Measurements from ENCODE around the gene C1QB.

Gene C1QB

DNA sequence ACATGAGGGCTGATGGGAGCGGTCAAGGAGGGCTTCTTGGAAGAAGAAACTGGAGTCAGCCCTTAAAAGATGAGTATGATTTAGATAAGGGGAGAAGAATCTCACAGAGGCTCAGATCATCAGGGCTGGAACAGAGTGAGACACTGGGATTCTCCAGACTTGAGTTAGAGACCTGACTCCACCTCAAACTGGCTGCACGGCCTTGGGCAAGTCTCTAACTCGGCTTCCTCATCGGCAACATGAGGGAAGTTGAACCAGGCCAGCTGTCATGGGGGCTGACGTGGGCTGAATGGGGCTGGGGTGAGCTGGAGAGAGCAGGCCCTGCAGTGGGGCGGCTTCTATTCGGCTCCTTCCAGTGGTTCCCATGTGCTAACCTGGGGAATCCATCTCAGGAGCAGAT, 7.1 kb upstream of the C1QB start:
- Histone ChIP-seq H3K27ac (ENCODE audit: low read length) (no peak overlapping the region), H3K4me3 (ENCODE audit: low read length) (no peak overlapping the region), H3K27me3 (ENCODE audit: low read depth, low read length) (no peaks in the 10 kb centered on the region), H3K4me2 (ENCODE audit: low read length) (no peak overlapping the region), H3K79me2 (ENCODE audit: low read length) (no peaks in the 10 kb centered on the region), H4K20me1 (ENCODE audit: insufficient read depth, low read length) (no peaks in the 10 kb centered on the region), H3K36me3 (replicated peaks; ENCODE audit: low read depth, low read length) (no peaks in the 10 kb centered on the region), H3K9me3 (ENCODE audit: insufficient read depth, low read length) (no peaks in the 10 kb centered on the region), H3K9ac (ENCODE audit: low read length) (no peak overlapping the region), H3K4me1 (ENCODE audit: low read length) (peaks cover 6% of the 10 kb centered on the region; the same call in 1 of the 2 replicates), H2AFZ (ENCODE audit: low read depth, low read length) (no peak overlapping the region)
- TF ChIP-seq CTCF (IDR thresholded peaks at IDR 0.05; ENCODE audit: low read depth, low read length) (no peak), EZH2phosphoT487 (IDR thresholded peaks at IDR 0.05; ENCODE audit: low read depth) (no peak)

GRCh38 chr1:22646384-22646783, 6.7 kb upstream of the C1QB start:
- H3K4me3 ChIP-seq (ENCODE audit: low read length): no peak overlapping the region
- no peaks in the 10 kb centered on the region for H3K9me3 ChIP-seq (ENCODE audit: insufficient read depth, low read length)
- no peaks in the 10 kb centered on the region for H4K20me1 ChIP-seq (ENCODE audit: insufficient read depth, low read length)
- TF ChIP-seq EZH2phosphoT487 (IDR thresholded peaks at IDR 0.05; ENCODE audit: low read depth) (no peak), CTCF (IDR thresholded peaks at IDR 0.05; ENCODE audit: low read depth, low read length) (no peak)
- no peak overlapping the region for H3K4me2 ChIP-seq (ENCODE audit: low read length)
- H3K9ac ChIP-seq (ENCODE audit: low read length): no peak overlapping the region
- H3K27me3 ChIP-seq (ENCODE audit: low read depth, low read length): no peaks in the 10 kb centered on the region
- peaks cover 11% of the 10 kb centered on the region; the same call in 1 of the 2 replicates for H3K4me1 ChIP-seq (ENCODE audit: low read length)
- H3K36me3 ChIP-seq (replicated peaks; ENCODE audit: low read depth, low read length): no peaks in the 10 kb centered on the region
- H3K79me2 ChIP-seq (ENCODE audit: low read length): no peaks in the 10 kb centered on the region
- no peak overlapping the region for H3K27ac ChIP-seq (ENCODE audit: low read length)
- H2AFZ ChIP-seq (ENCODE audit: low read depth, low read length): no peak overlapping the region

GRCh38 chr1:22650089-22650693, 2.8 kb upstream of the C1QB start:
- Histone ChIP-seq H3K4me1 (ENCODE audit: low read length) (peaks cover 35% of the 10 kb centered on the region), H3K36me3 (replicated peaks; ENCODE audit: low read depth, low read length) (no peaks in the 10 kb centered on the region), H3K79me2 (ENCODE audit: low read length) (no peaks in the 10 kb centered on the region), H3K27ac (ENCODE audit: low read length) (no peak overlapping the region), H3K4me3 (ENCODE audit: low read length) (no peak overlapping the region), H3K27me3 (ENCODE audit: low read depth, low read length) (peaks cover 9% of the 10 kb centered on the region; the same call in 1 of the 2 replicates), H3K4me2 (ENCODE audit: low read length) (no peak overlapping the region), H4K20me1 (ENCODE audit: insufficient read depth, low read length) (no peaks in the 10 kb centered on the region), H2AFZ (ENCODE audit: low read depth, low read length) (no peak overlapping the region), H3K9me3 (ENCODE audit: insufficient read depth, low read length) (no peaks in the 10 kb centered on the region), H3K9ac (ENCODE audit: low read length) (no peak overlapping the region)
- TF ChIP-seq EZH2phosphoT487 (IDR thresholded peaks at IDR 0.05; ENCODE audit: low read depth) (no peak), CTCF (IDR thresholded peaks at IDR 0.05; ENCODE audit: low read depth, low read length) (no peak)

- Histone ChIP-seq H3K79me2 (ENCODE audit: low read length) (no peaks in the 10 kb centered on the region), H3K9me3 (ENCODE audit: insufficient read depth, low read length) (no peaks in the 10 kb centered on the region), H3K9ac (ENCODE audit: low read length) (peak overlapping the region; percentile 62), H4K20me1 (ENCODE audit: insufficient read depth, low read length) (no peaks in the 10 kb centered on the region), H3K27me3 (ENCODE audit: low read depth, low read length) (peaks cover 24% of the 10 kb centered on the region), H3K4me3 (ENCODE audit: low read length) (peak overlapping the region; percentile 59), H3K27ac (ENCODE audit: low read length) (peak overlapping the region; percentile 73), H3K4me2 (ENCODE audit: low read length) (peak overlapping the region; percentile 81), H3K4me1 (ENCODE audit: low read length) (peaks cover 35% of the 10 kb centered on the region), H3K36me3 (replicated peaks; ENCODE audit: low read depth, low read length) (no peaks in the 10 kb centered on the region), H2AFZ (ENCODE audit: low read depth, low read length) (peak overlapping the region; percentile 40; the same call in 1 of the 2 replicates)
- TF ChIP-seq EZH2phosphoT487 (IDR thresholded peaks at IDR 0.05; ENCODE audit: low read depth) (no peak), CTCF (IDR thresholded peaks at IDR 0.05; ENCODE audit: low read depth, low read length) (no peak)
These were observed 837 bp upstream of the C1QB start for GRCh38 chr1:22651941-22652856.
